Activated naive CD4-positive, alpha-beta T cell treated with anti-CD3 and anti-CD28 coated beads, Interleukin-2, amount 50 U/mL, for 16 hours (primary cell): ENCODE data around the gene ADAM10.

ENCODE experiments used
- DNase-seq: peaks from one replicate; pipeline ENCODE4 v3.0.0-alpha.2; 2020

Gene ADAM10

DNA sequence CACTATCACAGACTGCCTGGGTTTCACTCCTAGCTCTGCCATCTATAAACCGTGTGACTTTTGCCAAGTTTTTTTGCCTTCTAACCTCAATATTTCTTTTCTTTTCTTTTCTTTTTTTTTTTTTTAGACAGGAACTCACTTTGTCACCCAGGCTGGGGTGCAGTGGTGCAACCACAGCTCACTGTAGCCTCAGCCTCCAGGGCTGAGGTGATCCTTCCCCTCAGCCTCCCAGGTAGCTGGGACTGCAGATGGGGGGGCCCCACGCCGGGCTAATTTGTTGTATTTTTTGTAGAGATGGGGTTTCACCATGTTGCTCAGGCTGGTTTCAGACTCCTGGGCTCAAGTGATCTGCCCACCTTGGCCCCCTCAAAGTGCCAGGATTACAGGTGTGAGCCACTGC, 3.2 kb upstream of the ADAM10 start:
- DNase-seq, result no peak

DNA sequence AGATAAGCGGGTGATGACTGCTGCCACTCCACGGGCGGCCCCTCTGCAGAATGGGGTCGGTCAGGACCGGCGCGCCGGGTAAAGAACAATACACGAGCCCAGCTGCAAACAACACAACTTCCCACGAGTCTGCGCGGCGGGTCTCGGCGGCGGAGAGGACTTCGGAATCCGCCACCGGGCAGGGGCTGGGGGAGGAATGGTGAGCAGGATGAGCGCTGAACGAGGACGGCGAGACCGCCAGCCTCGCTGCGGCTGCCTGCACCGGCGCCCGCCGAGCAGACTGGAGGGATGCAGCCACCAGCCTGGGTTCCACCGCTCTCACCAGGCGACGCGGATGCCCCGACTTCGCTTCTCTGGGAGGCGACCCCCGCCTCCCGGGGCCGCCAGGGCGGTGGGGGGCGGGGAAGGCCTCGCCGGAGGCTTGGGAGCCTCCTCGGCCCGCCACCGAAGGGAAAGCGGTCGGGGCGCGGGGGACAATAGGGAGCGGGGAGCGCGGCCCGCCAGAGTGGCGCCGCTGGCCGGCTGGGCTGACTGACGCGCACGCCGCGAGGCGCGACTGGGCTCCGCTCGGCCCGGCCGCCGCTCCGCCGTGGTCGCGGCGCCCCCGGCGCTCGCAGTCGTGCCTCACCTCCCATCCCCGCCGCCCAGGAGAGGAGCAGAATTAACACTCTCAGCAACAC, 515 bp downstream of the ADAM10 start:
- peak; percentile 53 for DNase-seq

DNA sequence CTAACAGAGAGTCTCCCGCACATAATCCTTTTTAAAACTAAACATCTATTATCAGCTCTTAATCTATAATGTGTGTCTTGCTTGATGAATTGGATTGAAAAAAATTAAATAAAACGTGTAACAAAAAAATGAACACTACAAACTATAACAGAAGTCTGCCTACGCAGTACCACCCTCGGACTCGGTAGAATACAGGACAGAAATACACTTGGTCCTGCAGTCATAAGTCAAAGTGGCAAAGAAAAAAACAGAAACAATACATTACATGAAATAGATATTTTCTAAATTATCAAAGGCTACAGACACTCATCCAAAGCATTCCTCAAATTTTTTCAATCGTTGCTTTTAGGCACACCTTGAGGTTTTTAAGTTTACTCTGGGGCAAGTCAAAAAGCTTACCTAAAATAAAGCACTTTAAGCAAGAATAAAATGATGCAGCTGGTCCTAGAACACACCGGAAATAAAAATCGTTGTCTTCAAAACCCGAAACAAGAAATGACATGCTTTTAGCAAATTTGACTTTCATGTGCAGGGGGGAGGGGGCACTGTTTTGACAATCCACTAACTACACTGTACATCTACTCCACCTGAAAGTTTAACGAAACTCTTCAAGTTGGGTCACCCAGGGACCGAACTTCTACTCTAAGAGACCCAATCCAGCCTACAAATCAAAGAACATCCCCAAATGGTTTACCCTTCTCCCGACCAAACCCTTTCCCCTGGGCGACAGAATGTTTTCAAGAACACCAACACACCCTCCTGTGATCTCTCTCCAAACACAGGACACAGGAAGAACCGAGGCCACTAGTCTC, 1.3 kb downstream of the ADAM10 start:
- DNase-seq, result peak; percentile 59

DNA sequence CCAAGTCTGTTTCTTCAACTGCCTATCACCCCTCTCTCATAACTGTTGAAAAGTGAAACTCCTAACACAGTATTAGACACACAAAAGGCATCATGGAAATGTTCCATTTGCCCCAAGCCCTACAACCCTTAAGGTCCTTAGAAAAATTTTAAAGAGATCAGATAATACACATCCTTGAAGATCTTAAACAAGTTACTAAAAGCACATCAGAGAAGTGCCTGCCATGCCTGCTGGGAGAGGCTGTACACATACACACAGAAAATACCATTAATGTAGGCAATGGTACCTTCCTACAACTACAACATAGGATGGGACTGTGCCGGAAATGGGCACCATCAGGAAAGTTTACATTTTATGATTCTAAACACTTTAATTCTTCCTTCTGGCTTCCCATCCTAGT, 3.3 kb downstream of the ADAM10 start:
- no peak for DNase-seq

DNA sequence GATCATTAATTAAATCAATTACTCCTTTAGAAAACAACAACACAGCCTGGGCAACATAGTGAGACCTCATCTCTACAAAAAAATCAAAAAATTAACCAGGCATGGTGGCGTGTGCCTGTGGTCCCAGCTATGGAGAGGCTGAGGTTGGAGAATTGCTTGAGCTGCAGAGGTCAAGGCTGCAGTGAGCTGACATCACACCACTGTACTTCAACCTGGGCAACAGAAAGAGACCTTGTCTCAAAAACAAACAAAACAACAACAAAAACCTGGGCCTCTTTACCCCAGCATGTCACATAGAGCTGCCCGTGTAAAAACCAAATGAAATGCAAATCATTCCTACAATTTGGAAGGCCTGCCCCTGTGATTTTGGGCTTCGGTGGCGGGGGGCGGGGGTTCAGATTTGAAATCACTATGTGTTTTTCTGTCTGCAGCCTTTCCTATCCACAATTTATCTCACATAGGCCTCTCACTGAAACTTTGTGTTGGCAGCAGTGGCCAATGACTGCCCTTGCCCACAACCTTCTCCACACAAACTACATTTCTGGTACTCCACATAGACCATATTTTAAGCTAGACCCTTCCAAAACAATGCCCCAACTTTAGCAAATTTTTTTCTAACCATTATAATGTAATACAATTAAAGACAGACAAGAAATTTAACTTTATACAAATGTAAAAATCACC, 6.5 kb downstream of the ADAM10 start:
- DNase-seq, result no peak

DNA sequence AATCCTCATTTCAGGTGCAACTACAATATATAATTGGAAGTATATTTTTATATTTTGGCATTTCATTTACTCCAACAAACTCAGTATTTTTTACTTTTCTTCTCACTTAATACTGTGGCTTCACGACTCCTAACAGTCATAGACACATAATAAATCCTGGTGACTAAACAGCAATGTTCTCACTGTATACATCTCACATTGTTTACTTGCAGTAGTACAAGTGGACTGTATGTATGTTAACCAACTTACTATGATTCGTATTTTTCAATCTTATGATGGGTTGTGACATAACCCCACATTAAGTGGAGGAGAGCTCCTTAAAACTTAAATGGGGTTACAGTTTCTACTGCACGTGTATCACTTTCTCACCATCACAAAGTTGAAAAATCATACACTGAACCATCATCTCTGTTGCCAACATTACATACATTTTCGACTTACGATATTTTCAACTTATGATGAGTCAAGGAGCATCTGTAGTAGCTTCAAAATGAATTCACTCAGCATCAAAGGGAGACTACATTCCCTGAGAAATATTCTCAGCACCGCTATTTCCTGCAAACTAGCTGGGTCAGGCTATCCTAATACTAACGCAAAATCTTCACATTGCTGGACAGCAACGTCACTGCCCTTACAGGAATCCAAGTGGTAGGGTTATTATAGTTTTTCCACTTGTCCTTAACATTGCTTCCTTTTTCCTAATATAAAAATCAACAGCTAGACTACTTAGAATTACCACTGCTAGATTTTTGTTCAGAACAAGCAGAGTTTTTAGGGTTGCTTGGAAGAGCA, 7.3 kb downstream of the ADAM10 start:
- no peak for DNase-seq

DNA sequence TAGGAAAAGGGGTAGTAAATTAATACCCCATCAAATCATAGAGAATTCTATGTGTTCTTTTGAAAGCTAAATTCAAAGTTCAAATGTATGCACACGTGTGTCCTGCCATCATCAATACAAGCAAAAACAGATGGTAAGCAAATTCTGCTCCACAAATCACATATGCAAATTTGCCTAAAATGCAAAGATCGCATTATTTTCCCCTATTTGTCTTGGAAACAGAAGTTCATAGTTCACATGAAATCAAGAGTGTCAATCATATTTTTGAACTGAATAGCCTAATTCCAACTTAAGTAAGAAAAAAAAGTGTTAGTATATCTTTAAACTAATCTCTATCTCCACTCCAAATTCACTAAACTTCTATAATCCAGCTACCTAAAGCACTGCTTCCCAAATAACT, 8.5 kb downstream of the ADAM10 start:
- DNase-seq, result no peak

DNA sequence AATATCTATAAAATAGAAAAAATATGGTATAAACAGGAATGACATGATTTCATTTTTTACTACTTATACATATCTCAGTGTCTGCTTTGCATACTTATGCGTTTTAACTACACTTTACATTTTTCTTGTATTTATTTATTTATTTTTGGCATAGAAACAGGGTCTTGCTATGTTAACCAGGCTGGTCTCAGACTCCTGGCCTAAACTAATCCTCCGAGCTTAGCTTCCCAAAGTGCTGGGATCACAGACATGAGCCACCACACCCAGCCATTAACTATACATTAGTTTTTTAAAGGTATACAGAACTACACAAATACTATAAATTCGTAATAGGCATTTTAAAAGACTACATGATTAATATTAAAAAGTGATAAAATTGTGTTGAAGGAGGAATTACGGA, 9.1 kb downstream of the ADAM10 start:
- no peak for DNase-seq

DNA sequence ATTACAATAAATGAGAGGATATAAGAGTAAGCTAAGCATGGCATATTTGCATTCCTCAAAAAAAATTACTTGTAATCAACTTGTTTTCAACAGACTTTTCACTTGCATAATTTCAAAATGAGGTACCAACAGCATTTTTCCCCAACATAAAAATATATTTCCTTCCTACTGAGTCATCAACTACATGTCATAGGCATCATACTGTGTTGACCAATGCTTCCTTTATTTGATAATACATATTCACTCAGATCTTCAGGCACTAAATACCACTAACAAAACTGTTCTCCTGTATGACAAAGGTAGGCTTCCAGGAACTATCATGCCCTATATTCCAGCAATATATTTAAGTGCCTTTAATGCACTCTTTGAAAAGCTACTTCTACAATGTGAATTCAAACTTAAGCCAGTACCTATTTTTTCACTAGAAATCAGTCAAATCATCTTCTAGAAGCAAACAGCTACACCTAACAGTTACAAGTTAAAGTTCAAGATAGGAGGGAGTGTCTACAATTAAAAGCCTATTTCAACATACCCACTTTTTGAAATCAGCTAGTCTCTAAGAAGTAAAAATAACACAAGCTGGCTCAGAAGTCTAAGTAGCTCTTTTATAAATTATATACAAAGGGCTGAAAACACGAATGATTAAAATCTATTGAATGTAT, 11.3 kb downstream of the ADAM10 start:
- DNase-seq, result no peak

DNA sequence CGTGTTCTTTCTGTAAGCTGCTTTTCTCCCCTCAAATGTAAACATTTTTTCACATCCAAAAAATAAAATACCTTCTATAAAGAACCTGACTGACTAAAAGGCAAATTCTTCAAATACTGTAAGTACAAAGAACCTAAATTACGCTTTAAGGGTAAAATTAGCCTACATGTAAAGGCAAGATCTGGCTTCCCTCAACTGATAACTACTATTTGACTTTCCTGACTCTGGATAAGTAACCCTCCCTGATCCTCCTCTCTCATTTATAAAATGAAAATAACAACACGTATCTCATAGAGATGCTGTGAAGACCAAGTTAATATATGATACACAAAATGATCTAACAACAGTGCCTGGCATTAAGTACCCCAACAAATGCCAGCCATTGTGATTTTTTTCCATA, 12.2 kb downstream of the ADAM10 start:
- DNase-seq, result no peak

DNA sequence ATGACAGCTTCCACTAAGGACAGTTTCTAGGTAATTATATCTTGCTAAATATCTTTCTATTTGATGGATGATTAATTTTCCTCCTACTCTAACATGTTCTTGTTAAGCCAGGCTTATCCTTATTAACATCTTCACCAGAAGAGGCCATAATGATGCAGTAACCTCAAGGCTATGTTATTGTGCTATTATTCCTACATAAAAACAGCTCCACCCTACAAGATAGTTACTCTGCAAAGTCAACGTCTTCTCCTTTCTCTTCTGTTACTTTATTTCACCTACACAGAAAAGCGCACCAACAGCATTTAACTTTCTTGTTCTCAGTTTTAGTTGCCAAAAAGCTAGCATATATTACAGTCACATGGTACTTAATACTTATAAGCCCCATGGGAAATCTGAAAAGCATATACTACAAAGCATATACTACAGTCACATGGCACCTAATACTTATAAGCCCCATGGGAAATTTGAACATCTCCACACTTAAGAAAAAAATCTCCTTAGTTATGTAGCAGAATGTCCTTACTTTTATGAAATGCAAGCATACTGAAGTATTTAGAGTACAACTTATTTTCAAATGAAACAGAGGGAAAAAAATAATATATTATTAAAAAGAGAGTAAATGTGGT, 13.4 kb downstream of the ADAM10 start:
- DNase-seq, result no peak

DNA sequence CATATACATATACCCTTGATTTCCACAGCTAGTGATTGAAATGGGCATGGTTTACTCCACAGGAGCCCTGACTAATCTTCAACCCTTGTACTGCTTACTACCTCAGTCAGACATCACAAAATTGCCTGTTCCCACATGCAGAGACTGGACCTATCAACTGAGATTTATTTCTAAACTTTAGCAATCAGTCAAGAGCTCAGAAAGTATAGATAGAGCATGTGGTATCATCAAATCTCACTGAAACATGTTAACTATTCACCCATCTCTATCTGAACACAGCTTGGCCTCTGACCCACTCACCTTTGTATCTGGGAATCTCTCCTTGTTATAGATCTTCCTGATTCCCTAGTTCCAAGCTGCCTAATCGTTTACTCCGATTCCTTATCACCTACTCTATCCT, 14.6 kb downstream of the ADAM10 start:
- no peak for DNase-seq

DNA sequence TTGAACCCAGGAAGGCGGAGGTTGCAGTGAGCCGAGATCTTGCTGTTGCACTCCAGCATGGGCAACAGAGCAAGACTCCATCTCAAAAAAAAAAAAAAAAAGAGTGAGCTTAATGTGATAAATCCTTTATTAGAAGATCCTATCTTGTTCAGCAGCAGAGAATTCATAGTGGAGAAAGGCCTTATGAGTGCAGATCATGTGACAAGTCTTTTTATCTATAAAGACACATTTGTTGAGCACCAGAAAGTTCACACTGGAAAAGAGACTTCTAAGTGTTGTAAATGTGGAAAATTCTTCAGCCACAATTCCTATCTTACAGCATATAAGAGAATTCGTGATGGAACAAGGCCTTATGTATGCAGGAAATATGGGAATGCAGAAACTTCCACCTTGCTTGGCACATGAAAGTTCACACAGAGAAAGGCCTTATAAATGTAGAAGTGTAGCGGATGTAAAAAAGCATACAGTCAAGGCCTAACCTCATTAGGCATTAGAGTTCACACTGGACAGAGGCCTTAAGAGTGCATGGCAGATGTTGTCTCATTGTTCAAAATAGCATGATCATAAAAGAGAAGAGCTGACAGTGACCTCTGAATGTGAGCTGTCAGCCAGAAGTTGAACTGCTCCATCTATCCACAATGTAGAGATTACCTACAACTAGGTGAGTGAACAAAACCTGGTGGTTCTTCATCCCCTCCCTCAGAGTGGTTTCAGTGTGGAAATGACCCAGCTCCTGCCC, 16.7 kb downstream of the ADAM10 start:
- no peak for DNase-seq

DNA sequence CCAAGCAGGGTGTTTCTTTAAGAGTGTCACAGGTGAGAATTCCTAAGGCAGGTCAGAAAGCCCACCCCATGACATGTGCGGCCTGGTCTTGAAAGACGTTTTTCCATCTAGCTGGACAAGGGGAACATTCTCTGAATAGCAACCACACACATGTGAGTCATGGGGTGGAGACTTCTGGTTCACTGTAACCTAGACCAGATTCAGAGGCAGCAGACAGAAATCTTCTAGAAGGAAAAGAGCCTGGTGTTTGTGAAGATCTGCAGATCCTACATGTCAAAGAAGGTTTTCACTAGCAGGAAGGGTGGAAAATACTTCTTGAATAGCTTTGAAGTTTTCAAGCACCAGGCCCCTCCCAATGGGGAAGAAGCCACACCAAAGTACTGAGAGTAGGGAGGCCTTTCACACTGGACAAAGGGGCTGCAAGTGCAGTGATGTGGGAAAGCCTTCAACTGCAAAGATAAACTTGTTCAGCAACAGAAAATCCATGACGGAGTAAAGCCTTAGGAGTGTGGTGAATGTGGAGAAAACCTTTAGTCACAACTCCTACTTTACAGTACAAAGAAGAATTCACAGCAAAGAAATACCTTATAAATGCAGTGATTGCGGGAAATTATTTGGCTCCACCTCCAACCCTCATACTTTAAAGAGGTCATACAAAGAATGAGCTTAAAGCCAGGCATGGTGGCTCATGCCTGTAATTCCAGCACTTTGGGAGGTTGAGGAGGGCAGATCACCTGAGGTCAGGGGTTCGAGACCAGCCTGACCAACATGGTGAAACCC, 17.6 kb downstream of the ADAM10 start:
- no peak for DNase-seq

DNA sequence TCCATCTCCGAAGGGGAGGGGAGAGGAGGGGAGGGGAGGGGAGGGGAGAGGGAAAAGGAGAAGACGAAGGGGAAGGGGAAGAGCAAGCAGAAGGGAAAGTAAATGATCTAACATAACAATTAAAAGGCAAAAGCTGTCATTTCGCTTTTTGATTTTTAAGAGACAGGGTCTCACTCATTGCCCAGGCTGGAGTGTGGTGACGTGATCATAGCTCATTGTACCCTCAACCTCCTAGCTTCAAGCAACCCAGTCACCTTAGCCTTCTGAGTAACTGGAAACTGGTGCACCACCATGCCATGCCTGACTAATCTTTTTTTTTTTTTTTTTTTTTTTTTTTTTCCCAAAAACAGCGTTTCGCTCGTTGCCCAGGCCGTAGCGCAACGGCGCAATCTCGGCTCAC, 22.6 kb downstream of the ADAM10 start:
- no peak for DNase-seq

DNA sequence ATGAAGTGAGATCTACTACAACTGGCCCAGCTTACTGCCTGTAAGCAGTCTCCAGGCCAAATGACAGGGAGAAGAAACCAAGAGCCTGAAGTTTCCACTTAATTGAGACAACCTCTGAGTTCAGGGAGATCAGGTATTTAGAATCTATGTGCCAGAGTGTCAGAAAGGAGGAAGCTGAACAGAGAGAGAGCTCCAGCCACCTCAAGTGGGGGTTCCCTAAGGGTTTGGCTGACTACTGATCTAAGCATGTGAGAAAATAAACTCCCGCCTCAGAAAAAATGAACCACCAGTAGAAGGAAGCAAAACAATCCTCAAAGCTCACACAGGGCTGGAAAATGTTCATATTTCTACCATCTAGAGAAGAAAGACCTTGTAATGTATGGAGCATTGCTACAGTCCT, 25.0 kb downstream of the ADAM10 start:
- DNase-seq, result no peak

DNA sequence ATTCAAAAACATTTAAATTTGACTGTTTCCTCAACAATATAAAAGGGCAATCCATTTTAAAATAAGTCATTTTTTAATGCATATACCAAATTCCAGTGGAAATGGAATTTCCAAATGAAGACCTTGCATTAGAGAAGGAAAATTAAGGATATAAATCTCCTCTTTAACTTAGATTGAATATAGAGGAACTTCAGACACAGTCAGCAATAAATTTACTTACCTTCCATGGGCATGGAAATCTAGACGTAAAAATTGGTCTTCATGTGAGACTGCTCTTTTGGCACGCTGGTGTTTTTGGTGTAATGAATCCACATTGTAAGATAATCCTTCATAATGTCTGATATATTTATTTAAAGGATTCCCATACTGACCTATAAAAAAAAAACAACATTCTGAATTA, 32.1 kb downstream of the ADAM10 start:
- DNase-seq, result no peak

DNA sequence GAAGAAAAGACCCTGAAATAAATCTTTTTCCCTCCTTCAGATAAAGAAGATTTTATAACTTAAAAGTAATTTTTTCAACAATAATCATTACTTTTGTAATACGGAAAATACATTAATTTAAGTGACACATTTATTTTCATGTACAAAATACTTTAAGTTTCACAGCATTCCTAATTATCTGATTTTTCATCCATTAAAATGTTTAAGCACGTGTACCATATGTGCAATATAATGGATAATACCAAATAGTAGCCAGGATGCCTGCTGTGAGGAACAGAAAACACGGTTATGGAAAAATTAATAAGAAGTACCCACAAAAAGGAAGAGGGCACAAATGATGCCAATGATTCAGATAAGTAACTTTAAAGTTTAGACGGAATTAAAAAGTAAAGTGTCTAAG, 33.5 kb downstream of the ADAM10 start:
- DNase-seq, result no peak

DNA sequence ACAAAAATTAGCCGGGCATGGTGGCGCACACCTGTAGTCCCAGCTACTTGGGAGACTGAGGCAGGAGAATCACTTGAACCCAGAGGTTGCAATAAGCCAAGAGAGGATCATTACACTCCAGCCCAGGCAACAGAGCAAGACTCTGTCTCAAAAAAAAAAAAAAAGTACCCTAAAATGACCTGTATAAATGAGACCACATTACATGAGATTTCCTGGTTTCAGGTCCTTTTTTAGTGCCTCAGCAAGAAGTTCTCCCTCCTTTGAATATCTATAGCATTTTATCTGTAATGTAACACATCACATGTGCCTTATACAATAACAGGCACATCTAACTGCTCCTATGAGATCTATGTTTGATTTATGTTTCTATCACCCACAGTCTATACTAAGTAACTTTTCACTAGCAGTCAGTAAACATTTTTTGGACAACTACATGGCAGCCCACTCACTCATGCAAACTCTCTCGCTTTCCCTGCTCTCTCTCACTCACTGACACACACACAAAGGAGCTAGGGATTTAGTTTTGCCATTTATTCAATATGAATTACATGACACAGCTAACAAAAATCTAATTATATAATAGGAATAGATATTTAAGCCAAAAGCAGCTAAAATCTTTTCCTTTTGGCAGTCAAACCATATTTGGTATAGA, 34.1 kb downstream of the ADAM10 start:
- DNase-seq, result no peak

DNA sequence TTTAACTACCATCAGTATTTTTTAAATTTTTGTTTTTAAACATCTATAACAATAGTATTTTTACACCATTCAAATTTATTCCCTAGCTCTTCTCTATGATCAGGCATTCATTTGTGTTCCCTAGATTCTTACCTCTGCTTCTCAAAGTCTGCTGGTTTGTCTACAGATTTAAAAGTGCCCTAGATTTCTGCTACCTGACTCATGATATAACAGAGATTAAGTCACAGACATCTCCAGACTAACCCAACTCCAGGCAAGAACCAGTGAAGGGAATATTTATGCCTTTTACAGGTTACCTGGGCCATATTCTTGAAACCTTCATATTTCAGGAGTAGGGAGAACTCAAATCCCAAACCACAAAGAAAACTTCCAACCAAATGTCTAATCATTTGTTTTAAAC, 38.8 kb downstream of the ADAM10 start:
- no peak for DNase-seq
